Natural killer cell (primary cell): ENCODE data around the gene GPC5. TPM values are rescaled to one million over a fixed set of nuclear protein-coding genes. Genes with fewer than 3 reads are reported as not detected.
"Not testable (repeated sequence)": the region's sequence is repeated elsewhere in the genome, so short reads cannot be mapped to it uniquely, and the experiment has no call there.

Experiments used
- ATAC-seq, 3 donors: fragments of 150-1000 bp in 2 of 3; fragments of 200-7000 bp in 1 of 3; cut with Tn5 transposase; 1 replicate in 1 of 3; 2 replicates in 2 of 3; pipeline ENCODE4 v1.10.0; 2021; ENCODE audit warnings: mild to moderate bottlenecking in 2 of 3, moderate library complexity in 2 of 3
- DNase-seq, 2 donors: peaks; one replicate each; pipeline versions ENCODE4 v3.0.0 to v3.0.0-alpha.2; 2013 to 2021; ENCODE audit warnings: mixed read lengths in 1 of 2
- H3K27ac ChIP-seq: one replicate; pipeline ENCODE4 v1.5.1; 2013; ENCODE audit warnings: mild to moderate bottlenecking, low read length
- H3K27me3 ChIP-seq: one replicate; pipeline ENCODE4 v1.6.1; 2013; ENCODE audit warnings: low read length; ENCODE audit not compliant: control insufficient read depth, insufficient read depth
- H3K36me3 ChIP-seq: one replicate; pipeline ENCODE4 v1.6.1; 2013; ENCODE audit warnings: low read length; ENCODE audit not compliant: control insufficient read depth, insufficient read depth
- H3K4me1 ChIP-seq: one replicate; pipeline ENCODE4 v1.6.1; 2013; ENCODE audit warnings: low read length; ENCODE audit not compliant: control insufficient read depth, insufficient read depth
- H3K4me3 ChIP-seq: one replicate; pipeline ENCODE4 v1.5.1; 2013; ENCODE audit warnings: low read length
- H3K9me3 ChIP-seq: one replicate; pipeline ENCODE4 v1.6.1; 2013; ENCODE audit warnings: low read length; ENCODE audit not compliant: control insufficient read depth, insufficient read depth
- H3K27ac Mint-ChIP-seq, 2 donors: one replicate each; pipeline ENCODE4 v1.8.0; 2022; ENCODE audit warnings: mild to moderate bottlenecking in 2 of 2, mixed read lengths in 2 of 2, moderate library complexity in 1 of 2
- H3K27me3 Mint-ChIP-seq, 2 donors: one replicate each; pipeline ENCODE4 v1.8.0; 2022; ENCODE audit warnings: low read depth in 2 of 2, mixed read lengths in 2 of 2
- H3K36me3 Mint-ChIP-seq: one replicate; pipeline ENCODE4 v1.8.0; 2022; ENCODE audit warnings: mixed read lengths
- H3K4me1 Mint-ChIP-seq, 2 donors: one replicate each; pipeline ENCODE4 v1.8.0; 2022; ENCODE audit warnings: mixed read lengths in 2 of 2
- H3K4me3 Mint-ChIP-seq: one replicate; pipeline ENCODE4 v1.8.0; 2022; ENCODE audit warnings: mild to moderate bottlenecking, moderate library complexity, mixed read lengths
- H3K9me3 Mint-ChIP-seq, 2 donors: one replicate each; pipeline ENCODE4 v1.8.0; 2022; ENCODE audit warnings: mixed read lengths in 2 of 2
- CTCF ChIP-seq: fragments of 200-600 bp; IDR thresholded peaks from one replicate; pipeline ENCODE4 v1.8.0; 2022; ENCODE audit warnings: antibody characterized with exemption
- WGBS: methylation state at CpG from one replicate; pipeline ENCODE4 v1.1.7; 2013; ENCODE audit warnings: missing lambda C conversion rate; ENCODE audit not compliant: insufficient coverage; 5-methylcytosine and 5-hydroxymethylcytosine counted together
- intact Hi-C: fragments of 100-400 bp; cut with micrococcal nuclease; formaldehyde crosslinking; loops from one replicate; pipeline ENCODE4 v1.14.2; 2022
- total RNA-seq, 4 donors: library from RNA; stranded (reverse); fragments of 120-200 nt in 1 of 4; gene quantifications; one replicate each; pipeline versions ENCODE4 v1.2.3 to v1.2.4, GENCODE V29; 2013 to 2022

GPC5 gene
- total RNA-seq, 3 donors from 2014 or later (not counting 1 experiment from before 2014, with no cell fraction given): not detected

GRCh38 chr13:92743992-92744391, 1345.6 kb downstream of the GPC5 start:
- no peaks in the 10 kb centered on the region for H3K9me3 ChIP-seq
- no peaks in the 10 kb centered on the region for H3K4me1 ChIP-seq
- Mint-ChIP-seq H3K36me3 (no peaks in the 10 kb centered on the region), H3K4me3 (no peak overlapping the region), H3K27ac (no peak overlapping the region), H3K9me3 (peaks cover 14% of the 10 kb centered on the region in 2 donors), H3K4me1 (no peaks in the 10 kb centered on the region), H3K27me3 (no peaks in the 10 kb centered on the region)
- H3K36me3 ChIP-seq: no peaks in the 10 kb centered on the region
- H3K27me3 ChIP-seq: no peaks in the 10 kb centered on the region
- no peak overlapping the region for H3K27ac ChIP-seq
- DNase-seq (no peak), ATAC-seq (no peak)
- H3K4me3 ChIP-seq: no peak overlapping the region
- 87% methylated on average over 1 of the region's 1 CpG for WGBS
- intact Hi-C loops: no loop called here
- no peak for TF ChIP-seq CTCF

- Histone ChIP-seq H3K27ac (no peak overlapping the region), H3K36me3 (no peaks in the 10 kb centered on the region), H3K4me3 (no peak overlapping the region), H3K9me3 (no peaks in the 10 kb centered on the region), H3K27me3 (no peaks in the 10 kb centered on the region), H3K4me1 (no peaks in the 10 kb centered on the region)
- no peak for TF ChIP-seq CTCF
- Mint-ChIP-seq H3K9me3 (peaks cover 11 to 12% of the 10 kb centered on the region in 2 donors), H3K4me3 (no peak overlapping the region), H3K36me3 (no peaks in the 10 kb centered on the region), H3K27me3 (no peaks in the 10 kb centered on the region), H3K4me1 (no peaks in the 10 kb centered on the region), H3K27ac (no peak overlapping the region)
- intact Hi-C loops: no loop called here
- no peak for DNase-seq
- ATAC-seq: no peak
Measured at GRCh38 chr13:92745258-92745657, 1346.8 kb downstream of the GPC5 start.

- H3K27ac Mint-ChIP-seq, ATAC-seq, H3K27me3 ChIP-seq, H3K4me1 Mint-ChIP-seq, H3K27me3 Mint-ChIP-seq, H3K9me3 ChIP-seq, H3K4me3 Mint-ChIP-seq, DNase-seq, H3K4me1 ChIP-seq, intact Hi-C loops, H3K4me3 ChIP-seq, H3K36me3 Mint-ChIP-seq, H3K36me3 ChIP-seq, H3K27ac ChIP-seq: not testable (repeated sequence)
- 82% methylated on average over 12 of the region's 12 CpGs for WGBS
- peaks cover 6 to 12% of the 10 kb centered on the region in 2 donors for H3K9me3 Mint-ChIP-seq
Measured at GRCh38 chr13:92752705-92753104, 1354.3 kb downstream of the GPC5 start.

- no peak overlapping the region for H3K4me3 ChIP-seq
- Mint-ChIP-seq H3K27ac (no peak overlapping the region), H3K27me3 (no peaks in the 10 kb centered on the region)
Measured at GRCh38 chr13:92761710-92762109, 1363.3 kb downstream of the GPC5 start.

More at GRCh38 chr13:92761710-92762109, 1363.3 kb downstream of the GPC5 start:
- H3K4me1 Mint-ChIP-seq: no peaks in the 10 kb centered on the region
- WGBS: 44% methylated on average over 1 of the region's 1 CpG
- H3K4me1 ChIP-seq: no peaks in the 10 kb centered on the region
- no peak overlapping the region for H3K27ac ChIP-seq
- no peaks in the 10 kb centered on the region for H3K36me3 ChIP-seq
- DNase-seq (no peak), ATAC-seq (no peak)
- intact Hi-C loops: no loop called here
- peaks cover 13% of the 10 kb centered on the region for H3K9me3 ChIP-seq
- TF ChIP-seq CTCF: no peak
- H3K4me3 Mint-ChIP-seq: no peak overlapping the region
- no peaks in the 10 kb centered on the region for H3K36me3 Mint-ChIP-seq
- peaks cover 5 to 7% of the 10 kb centered on the region in 2 donors for H3K9me3 Mint-ChIP-seq
- no peaks in the 10 kb centered on the region for H3K27me3 ChIP-seq
